GM12873 (cell line): ENCODE data around the gene FAHD2A.

Source experiments
- CTCF ChIP-seq: IDR thresholded peaks from 2 replicates; pipeline ENCODE4 v1.5.1; 2012; ENCODE audit warnings: low read depth, mild to moderate bottlenecking, moderate library complexity, low read length, control low read depth; ENCODE audit not compliant: insufficient read depth; ENCODE audit errors: missing control alignments

FAHD2A gene

GRCh38 chr2:95390272-95390880 lies 12.1 kb upstream of the FAHD2A start:
- no peak for TF ChIP-seq CTCF

GRCh38 chr2:95390881-95391321 lies 11.6 kb upstream of the FAHD2A start:
- no peak for TF ChIP-seq CTCF

- no peak for TF ChIP-seq CTCF
Observed at GRCh38 chr2:95391641-95392310, 10.7 kb upstream of the FAHD2A start.

- no peak for TF ChIP-seq CTCF
Observed at GRCh38 chr2:95392320-95392719, 10.2 kb upstream of the FAHD2A start.

GRCh38 chr2:95392730-95393455 lies 9.6 kb upstream of the FAHD2A start:
- TF ChIP-seq CTCF = peak; percentile 41

- TF ChIP-seq CTCF = no peak
Observed at GRCh38 chr2:95393901-95394300, 8.6 kb upstream of the FAHD2A start.

GRCh38 chr2:95399061-95399460 lies 3.4 kb upstream of the FAHD2A start:
- TF ChIP-seq CTCF = no peak
